Measurements from ENCODE around the gene MS4A12.
A peak's percentile ranks its signal among the peaks of the same experiment; 100 is the strongest.
"Not testable (repeated sequence)": the region's sequence is repeated elsewhere in the genome, so short reads cannot be mapped to it uniquely, and the experiment has no call there.

Gene MS4A12

DNA sequence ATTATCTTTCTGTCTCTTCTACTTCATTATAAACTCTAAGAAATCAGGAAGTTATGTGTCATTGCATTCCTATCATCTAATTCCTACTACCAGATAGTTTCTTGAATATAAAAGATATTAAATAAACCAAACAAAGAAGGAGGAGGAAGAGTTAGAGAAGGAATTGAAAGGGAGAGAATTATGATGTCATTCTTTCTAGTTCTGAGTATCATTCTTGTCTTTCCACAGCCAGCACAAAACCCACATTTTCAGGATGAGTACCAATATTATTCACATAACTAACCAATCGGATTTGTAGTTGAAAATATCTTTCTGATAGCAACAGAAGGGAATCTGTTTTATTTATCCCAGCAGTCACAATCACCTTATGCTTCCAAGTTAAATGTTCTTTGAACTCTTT is 35.9 kb downstream of the MS4A12 start:
- peaks cover 8% of the 10 kb centered on the region for H3K36me3 ChIP-seq (replicated peaks; ENCODE audit: low read depth, low read length)
- peak overlapping the region; percentile 49 for H3K27ac ChIP-seq (ENCODE audit: low read length)
- H2AFZ ChIP-seq (ENCODE audit: low read depth, low read length): no peak overlapping the region
- no peak overlapping the region for H3K9ac ChIP-seq (ENCODE audit: low read length)
- H3K4me3 ChIP-seq (ENCODE audit: low read length): peak overlapping the region; percentile 39
- peak overlapping the region; percentile 64 for H3K4me2 ChIP-seq (ENCODE audit: low read length)
- no peaks in the 10 kb centered on the region for H4K20me1 ChIP-seq (ENCODE audit: insufficient read depth, low read length)
- peaks cover 17% of the 10 kb centered on the region for H3K4me1 ChIP-seq (ENCODE audit: low read length)
- TF ChIP-seq, protein P1, sequence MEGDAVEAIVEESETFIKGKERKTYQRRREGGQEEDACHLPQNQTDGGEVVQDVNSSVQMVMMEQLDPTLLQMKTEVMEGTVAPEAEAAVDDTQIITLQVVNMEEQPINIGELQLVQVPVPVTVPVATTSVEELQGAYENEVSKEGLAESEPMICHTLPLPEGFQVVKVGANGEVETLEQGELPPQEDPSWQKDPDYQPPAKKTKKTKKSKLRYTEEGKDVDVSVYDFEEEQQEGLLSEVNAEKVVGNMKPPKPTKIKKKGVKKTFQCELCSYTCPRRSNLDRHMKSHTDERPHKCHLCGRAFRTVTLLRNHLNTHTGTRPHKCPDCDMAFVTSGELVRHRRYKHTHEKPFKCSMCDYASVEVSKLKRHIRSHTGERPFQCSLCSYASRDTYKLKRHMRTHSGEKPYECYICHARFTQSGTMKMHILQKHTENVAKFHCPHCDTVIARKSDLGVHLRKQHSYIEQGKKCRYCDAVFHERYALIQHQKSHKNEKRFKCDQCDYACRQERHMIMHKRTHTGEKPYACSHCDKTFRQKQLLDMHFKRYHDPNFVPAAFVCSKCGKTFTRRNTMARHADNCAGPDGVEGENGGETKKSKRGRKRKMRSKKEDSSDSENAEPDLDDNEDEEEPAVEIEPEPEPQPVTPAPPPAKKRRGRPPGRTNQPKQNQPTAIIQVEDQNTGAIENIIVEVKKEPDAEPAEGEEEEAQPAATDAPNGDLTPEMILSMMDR (IDR thresholded peaks at IDR 0.05; ENCODE audit: low read depth, low read length): no peak
- TF ChIP-seq EZH2phosphoT487 (IDR thresholded peaks at IDR 0.05; ENCODE audit: low read depth): no peak
- H3K27me3 ChIP-seq (ENCODE audit: low read depth, low read length): no peaks in the 10 kb centered on the region
- H3K79me2 ChIP-seq (ENCODE audit: low read length): no peaks in the 10 kb centered on the region
- no peaks in the 10 kb centered on the region for H3K9me3 ChIP-seq (ENCODE audit: insufficient read depth, low read length)

DNA sequence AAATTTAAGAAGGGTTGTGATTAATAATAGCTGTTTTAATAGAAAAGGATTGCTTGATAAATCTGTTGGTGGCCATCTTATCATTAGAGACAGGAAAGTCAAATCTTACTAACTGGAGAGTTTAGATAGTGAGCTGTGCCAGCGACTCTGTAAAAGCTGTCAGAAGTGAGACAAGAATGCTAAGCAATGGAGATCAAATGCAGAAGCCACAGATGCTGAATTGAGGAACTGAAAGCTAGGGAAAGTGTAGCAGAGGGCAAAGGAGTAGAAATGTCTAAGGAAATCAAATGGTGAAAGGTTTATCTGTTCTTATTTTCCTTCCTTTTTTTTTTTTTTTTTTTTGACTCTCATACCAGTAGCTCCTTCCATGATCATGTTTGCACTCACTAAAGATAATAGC is 36.4 kb downstream of the MS4A12 start:
- Histone ChIP-seq H3K27ac (ENCODE audit: low read length) (peak overlapping the region; percentile 49), H3K4me1 (ENCODE audit: low read length) (peaks cover 17% of the 10 kb centered on the region), H2AFZ (ENCODE audit: low read depth, low read length) (no peak overlapping the region), H3K9me3 (ENCODE audit: insufficient read depth, low read length) (no peaks in the 10 kb centered on the region), H3K4me3 (ENCODE audit: low read length) (peak overlapping the region; percentile 39), H3K79me2 (ENCODE audit: low read length) (no peaks in the 10 kb centered on the region), H3K27me3 (ENCODE audit: low read depth, low read length) (no peaks in the 10 kb centered on the region), H3K4me2 (ENCODE audit: low read length) (peak overlapping the region; percentile 64), H4K20me1 (ENCODE audit: insufficient read depth, low read length) (no peaks in the 10 kb centered on the region), H3K9ac (ENCODE audit: low read length) (no peak overlapping the region), H3K36me3 (replicated peaks; ENCODE audit: low read depth, low read length) (peaks cover 8% of the 10 kb centered on the region)
- TF ChIP-seq, protein P1 (IDR thresholded peaks at IDR 0.05; ENCODE audit: low read depth, low read length): no peak
- no peak for TF ChIP-seq EZH2phosphoT487 (IDR thresholded peaks at IDR 0.05; ENCODE audit: low read depth)

GRCh38 chr11:60530454-60531100 is 38.0 kb downstream of the MS4A12 start:
- Histone ChIP-seq H3K27ac (ENCODE audit: low read length) (no peak overlapping the region), H3K36me3 (replicated peaks; ENCODE audit: low read depth, low read length) (peaks cover 8% of the 10 kb centered on the region), H3K9ac (ENCODE audit: low read length) (no peak overlapping the region), H2AFZ (ENCODE audit: low read depth, low read length) (no peak overlapping the region), H3K9me3 (ENCODE audit: insufficient read depth, low read length) (no peaks in the 10 kb centered on the region), H3K27me3 (ENCODE audit: low read depth, low read length) (no peaks in the 10 kb centered on the region), H3K4me1 (ENCODE audit: low read length) (peaks cover 17% of the 10 kb centered on the region), H3K4me2 (ENCODE audit: low read length) (no peak overlapping the region), H3K79me2 (ENCODE audit: low read length) (no peaks in the 10 kb centered on the region), H4K20me1 (ENCODE audit: insufficient read depth, low read length) (no peaks in the 10 kb centered on the region), H3K4me3 (ENCODE audit: low read length) (no peak overlapping the region)
- TF ChIP-seq, protein P1 (IDR thresholded peaks at IDR 0.05; ENCODE audit: low read depth, low read length): no peak
- TF ChIP-seq EZH2phosphoT487 (IDR thresholded peaks at IDR 0.05; ENCODE audit: low read depth): no peak

GRCh38 chr11:60532383-60532782 is 39.8 kb downstream of the MS4A12 start:
- not testable (repeated sequence) for H4K20me1 ChIP-seq (ENCODE audit: insufficient read depth, low read length); H3K9ac ChIP-seq (ENCODE audit: low read length); H3K27ac ChIP-seq (ENCODE audit: low read length); H2AFZ ChIP-seq (ENCODE audit: low read depth, low read length); H3K36me3 ChIP-seq (replicated peaks; ENCODE audit: low read depth, low read length); H3K79me2 ChIP-seq (ENCODE audit: low read length); H3K9me3 ChIP-seq (ENCODE audit: insufficient read depth, low read length); H3K27me3 ChIP-seq (ENCODE audit: low read depth, low read length); H3K4me3 ChIP-seq (ENCODE audit: low read length); H3K4me2 ChIP-seq (ENCODE audit: low read length)
- H3K4me1 ChIP-seq (ENCODE audit: low read length): peaks cover 17% of the 10 kb centered on the region

DNA sequence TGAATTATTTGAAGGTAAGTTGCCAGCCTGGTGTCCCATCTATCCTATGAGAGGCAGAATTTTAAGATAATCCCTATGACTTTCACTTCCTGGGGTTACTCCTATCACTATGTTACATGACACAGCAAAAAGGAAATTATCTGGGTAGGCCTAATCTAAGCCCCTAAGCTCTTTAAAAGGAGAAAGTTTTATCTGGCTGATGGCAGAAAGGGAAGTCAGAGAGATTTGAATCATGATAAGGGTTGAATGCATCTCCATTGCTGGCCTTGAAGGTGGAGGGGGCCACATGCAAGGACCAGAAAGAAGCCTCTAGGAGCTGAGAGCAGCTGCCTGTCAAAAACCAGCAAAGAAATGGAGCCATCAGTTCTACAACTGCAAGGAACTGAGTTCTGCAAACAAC is 46.0 kb downstream of the MS4A12 start:
- not testable (repeated sequence) for H3K9ac ChIP-seq (ENCODE audit: low read length); H3K79me2 ChIP-seq (ENCODE audit: low read length); H3K27me3 ChIP-seq (ENCODE audit: low read depth, low read length); H3K27ac ChIP-seq (ENCODE audit: low read length); H3K36me3 ChIP-seq (replicated peaks; ENCODE audit: low read depth, low read length); H3K4me3 ChIP-seq (ENCODE audit: low read length); H3K4me1 ChIP-seq (ENCODE audit: low read length); H3K4me2 ChIP-seq (ENCODE audit: low read length); H2AFZ ChIP-seq (ENCODE audit: low read depth, low read length); H3K9me3 ChIP-seq (ENCODE audit: insufficient read depth, low read length); H4K20me1 ChIP-seq (ENCODE audit: insufficient read depth, low read length)
